SK-N-SH (cell line): ENCODE measurements around the gene NOL4L.

Experiments
- EP300 ChIP-seq, 2 experiments: IDR thresholded peaks; 2 replicates each; pipeline versions ENCODE4 v1.4.0 to v1.6.1; 2012; ENCODE audit warnings: borderline replicate concordance in 1 of 2, low read depth in 1 of 2, low read length in 1 of 2
- FOXJ3 ChIP-seq: sonication (generic); formaldehyde crosslinking; IDR thresholded peaks from 2 replicates; pipeline ENCODE4 v1.5.1; 2020; ENCODE audit warnings: mild to moderate bottlenecking, missing genetic modification reagents
- FOXM1 ChIP-seq: IDR thresholded peaks from 2 replicates; pipeline ENCODE4 v1.4.0; 2012; ENCODE audit warnings: low read depth, mild to moderate bottlenecking
- IRF3 ChIP-seq: fragments of 150-350 bp; IDR thresholded peaks from 2 replicates; pipeline ENCODE4 v1.6.1; 2016; ENCODE audit warnings: mild to moderate bottlenecking, low read depth, low read length
- JUND ChIP-seq: IDR thresholded peaks from 2 replicates; pipeline ENCODE4 v1.4.0; 2012
- RAD21 ChIP-seq: IDR thresholded peaks from 2 replicates; pipeline ENCODE4 v1.6.1; 2012; ENCODE audit warnings: mild to moderate bottlenecking, low read length
- RFX5 ChIP-seq: IDR thresholded peaks from 2 replicates; pipeline ENCODE4 v1.6.1; 2012; ENCODE audit warnings: mild to moderate bottlenecking, improper control_type of control experiment, low read length
- TAF1 ChIP-seq: IDR thresholded peaks from 2 replicates; pipeline ENCODE4 v1.6.1; 2012; ENCODE audit warnings: low read depth, mild to moderate bottlenecking, low read length, moderate library complexity, borderline replicate concordance
- USF2 ChIP-seq: fragments of 150-350 bp; IDR thresholded peaks from 2 replicates; pipeline ENCODE4 v1.6.1; 2017; ENCODE audit warnings: antibody characterized with exemption, low read length, low read depth, borderline replicate concordance
- YY1 ChIP-seq: IDR thresholded peaks from 2 replicates; pipeline ENCODE4 v1.4.0; 2012; ENCODE audit warnings: low read depth, mild to moderate bottlenecking
- ZBTB33 ChIP-seq: IDR thresholded peaks from 2 replicates; pipeline ENCODE4 v1.4.0; 2012; ENCODE audit warnings: low read depth, borderline replicate concordance
- TF ChIP-seq, protein P1 (sequence below): fragments of 200-600 bp; sonication (generic); IDR thresholded peaks from 2 replicates; pipeline ENCODE4 v1.6.1; 2017; ENCODE audit warnings: antibody characterized with exemption, mild to moderate bottlenecking, moderate library complexity
- TF ChIP-seq, protein P2 (sequence below): IDR thresholded peaks from 2 replicates; pipeline ENCODE4 v1.4.0; 2012; ENCODE audit warnings: low read depth

DNA sequence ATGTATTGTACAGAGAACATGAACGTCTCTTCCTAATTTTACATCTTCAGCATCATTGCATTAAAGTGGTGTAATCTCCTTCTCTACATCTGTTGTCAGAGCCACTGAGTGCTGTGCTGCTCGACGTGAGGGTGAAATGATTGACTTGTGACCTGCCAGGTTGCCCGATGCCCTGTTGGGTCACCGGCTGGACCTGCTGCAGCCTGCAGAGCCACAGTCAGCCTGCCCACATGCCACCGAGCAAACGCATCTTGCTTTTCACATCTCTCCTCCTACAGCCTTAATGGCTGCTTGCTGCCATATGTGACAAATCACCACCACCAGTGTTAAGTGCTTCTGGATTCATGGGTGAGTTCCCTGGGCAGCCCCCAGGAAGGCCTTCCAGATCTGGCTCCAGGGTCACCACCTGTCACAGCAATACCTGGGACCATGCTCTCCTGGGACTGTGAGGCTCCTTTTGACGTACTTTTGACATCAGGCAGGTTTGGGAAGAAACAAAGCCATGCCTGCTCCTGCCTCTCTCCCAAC, 146.7 kb downstream of the NOL4L start:
- TF ChIP-seq, protein P1, sequence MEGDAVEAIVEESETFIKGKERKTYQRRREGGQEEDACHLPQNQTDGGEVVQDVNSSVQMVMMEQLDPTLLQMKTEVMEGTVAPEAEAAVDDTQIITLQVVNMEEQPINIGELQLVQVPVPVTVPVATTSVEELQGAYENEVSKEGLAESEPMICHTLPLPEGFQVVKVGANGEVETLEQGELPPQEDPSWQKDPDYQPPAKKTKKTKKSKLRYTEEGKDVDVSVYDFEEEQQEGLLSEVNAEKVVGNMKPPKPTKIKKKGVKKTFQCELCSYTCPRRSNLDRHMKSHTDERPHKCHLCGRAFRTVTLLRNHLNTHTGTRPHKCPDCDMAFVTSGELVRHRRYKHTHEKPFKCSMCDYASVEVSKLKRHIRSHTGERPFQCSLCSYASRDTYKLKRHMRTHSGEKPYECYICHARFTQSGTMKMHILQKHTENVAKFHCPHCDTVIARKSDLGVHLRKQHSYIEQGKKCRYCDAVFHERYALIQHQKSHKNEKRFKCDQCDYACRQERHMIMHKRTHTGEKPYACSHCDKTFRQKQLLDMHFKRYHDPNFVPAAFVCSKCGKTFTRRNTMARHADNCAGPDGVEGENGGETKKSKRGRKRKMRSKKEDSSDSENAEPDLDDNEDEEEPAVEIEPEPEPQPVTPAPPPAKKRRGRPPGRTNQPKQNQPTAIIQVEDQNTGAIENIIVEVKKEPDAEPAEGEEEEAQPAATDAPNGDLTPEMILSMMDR: no peak
- TF ChIP-seq, protein P2, sequence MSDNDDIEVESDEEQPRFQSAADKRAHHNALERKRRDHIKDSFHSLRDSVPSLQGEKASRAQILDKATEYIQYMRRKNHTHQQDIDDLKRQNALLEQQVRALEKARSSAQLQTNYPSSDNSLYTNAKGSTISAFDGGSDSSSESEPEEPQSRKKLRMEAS: no peak
- TF ChIP-seq RFX5: no peak
- TF ChIP-seq TAF1: no peak
- no peak for TF ChIP-seq ZBTB33
- TF ChIP-seq EP300 (IDR thresholded peaks at IDR 0.05; ENCODE audit: borderline replicate concordance in 1 of 2, low read depth in 1 of 2, low read length in 1 of 2): no peak
- no peak for TF ChIP-seq FOXM1
- no peak for TF ChIP-seq RAD21
- TF ChIP-seq IRF3: no peak
- TF ChIP-seq JUND: no peak
- TF ChIP-seq USF2: no peak
- no peak for TF ChIP-seq YY1
- TF ChIP-seq FOXJ3: no peak
